Sigmoid colon (tissue), 7 donors: ENCODE results near the gene AMT. TPM values are rescaled to one million over a fixed set of nuclear protein-coding genes. Genes with fewer than 3 reads are reported as not detected.
"Not testable (repeated sequence)": the region's sequence is repeated elsewhere in the genome, so short reads cannot be mapped to it uniquely, and the experiment has no call there.

Experiments
- DNase-seq: peaks from one replicate; pipeline ENCODE4 v3.0.0-alpha.2; 2019
- H3K27ac ChIP-seq, 4 donors: fragments of 200-600 bp; sonication (generic); one replicate each; pipeline ENCODE4 v1.5.1; 2016 to 2019; ENCODE audit warnings: mild to moderate bottlenecking in 1 of 4
- H3K27me3 ChIP-seq, 3 donors: fragments of 200-600 bp; sonication (generic); one replicate each; pipeline ENCODE4 v1.5.1; 2019; ENCODE audit warnings: mild to moderate bottlenecking in 1 of 3
- H3K36me3 ChIP-seq, 4 donors: fragments of 200-600 bp; sonication (generic); one replicate each; pipeline ENCODE4 v1.5.1; 2016 to 2019
- H3K4me1 ChIP-seq, 4 donors: fragments of 200-600 bp; sonication (generic); one replicate each; pipeline ENCODE4 v1.5.1; 2017 to 2019
- H3K4me3 ChIP-seq, 4 donors: fragments of 200-600 bp; sonication (generic); one replicate each; pipeline ENCODE4 v1.5.1; 2017 to 2019; ENCODE audit warnings: mild to moderate bottlenecking in 2 of 4, moderate library complexity in 1 of 4
- H3K9me3 ChIP-seq, 4 donors: fragments of 200-600 bp in 3 of 4; sonication (generic) in 3 of 4; one replicate each; pipeline versions ENCODE4 v1.5.1 to v1.6.1; 2013 to 2019
- CTCF ChIP-seq, 4 experiments: fragments of 450-650 bp in 3 of 4; fragments of 200-600 bp in 1 of 4; IDR thresholded peaks; one replicate each; pipeline ENCODE4 v1.5.1; 2016 to 2019; ENCODE audit warnings: antibody characterized with exemption in 4 of 4, mild to moderate bottlenecking in 3 of 4, moderate library complexity in 2 of 4
- EP300 ChIP-seq, 4 donors: sonication (generic); formaldehyde crosslinking; IDR thresholded peaks; one replicate each; pipeline ENCODE4 v1.6.1; 2017; ENCODE audit warnings: antibody characterized with exemption in 4 of 4
- POLR2A ChIP-seq, 2 donors: fragments of 450-650 bp; IDR thresholded peaks; one replicate each; pipeline ENCODE4 v1.6.1; 2016; ENCODE audit warnings: antibody characterized with exemption in 2 of 2, mild to moderate bottlenecking in 2 of 2, moderate library complexity in 2 of 2
- POLR2AphosphoS5 ChIP-seq, 4 donors: sonication (generic); formaldehyde crosslinking; IDR thresholded peaks; one replicate each; pipeline ENCODE4 v1.6.1; 2017; ENCODE audit warnings: antibody characterized with exemption in 4 of 4
- WGBS, 2 donors: extraction: QIAGEN DNeasy Blood & Tissue Kit; methylation state at CpG; one replicate each; pipeline ENCODE4 v1.1.7; 2013; 5-methylcytosine and 5-hydroxymethylcytosine counted together
- intact Hi-C: fragments of 100-400 bp; cut with DNase I; formaldehyde crosslinking; loops from one replicate; pipeline ENCODE4 v1.15.1; 2023
- polyA plus RNA-seq, 3 donors: library from polyadenylated mRNA; stranded (reverse); fragments of 200-250 nt; gene quantifications; one replicate each; pipeline ENCODE4 v1.2.3, GENCODE V29; 2013
- total RNA-seq, 4 donors: library from RNA; depleted of rRNA; stranded (reverse); fragments of >200 nt; gene quantifications; one replicate each; pipeline ENCODE4 v1.1.0, GENCODE V29; 2016
- donor health status: healthy with polysubstance abuse.
- donor health status: Bipolar disorder and iron deficiency.
- donor health status: healthy.

Gene AMT
- total and polyA plus RNA-seq, 7 donors = 3.1 to 16.1 (median 11.5) TPM

- Histone ChIP-seq H3K27me3 (no peaks in the 10 kb centered on the region), H3K4me3 (no peak overlapping the region), H3K27ac (no peak overlapping the region), H3K9me3 (no peaks in the 10 kb centered on the region), H3K36me3 (no peaks in the 10 kb centered on the region), H3K4me1 (peaks cover 2 to 91% (median 66%) of the 10 kb centered on the region in 4 donors)
- no peak for TF ChIP-seq POLR2AphosphoS5 (IDR thresholded peaks at IDR 0.05)
- intact Hi-C loops = no loop called here
- 93 to 98% methylated on average over 5 of the region's 5 CpGs for WGBS, 2 donors
- no peak for DNase-seq
Observed at GRCh38 chr3:49403891-49404290, 18.4 kb downstream of the AMT start.

GRCh38 chr3:49401766-49402165 is 20.5 kb downstream of the AMT start:
- 51 to 77% methylated on average over 2 of the region's 2 CpGs for WGBS, 2 donors
- no peaks in the 10 kb centered on the region for H3K27me3 ChIP-seq
- peaks cover 0 to 2% (median 0%) of the 10 kb centered on the region in 4 donors for H3K36me3 ChIP-seq
- no peak overlapping the region for H3K4me3 ChIP-seq
- H3K4me1 ChIP-seq = peaks cover 2 to 86% (median 65%) of the 10 kb centered on the region in 4 donors
- intact Hi-C loops = no loop called here
- no peak for DNase-seq
- H3K9me3 ChIP-seq = no peaks in the 10 kb centered on the region
- H3K27ac ChIP-seq = peak overlapping the region in 2 of 4 donors; percentile 16 to 39
- TF ChIP-seq EP300 (IDR thresholded peaks at IDR 0.05) (no peak), POLR2A (IDR thresholded peaks at IDR 0.05) (no peak), CTCF (IDR thresholded peaks at IDR 0.05) (no peak), POLR2AphosphoS5 (IDR thresholded peaks at IDR 0.05) (no peak)

- no peaks in the 10 kb centered on the region for H3K27me3 ChIP-seq
- H3K36me3 ChIP-seq = peaks cover 0 to 9% (median 0%) of the 10 kb centered on the region in 4 donors
- no peaks in the 10 kb centered on the region for H3K9me3 ChIP-seq
- intact Hi-C loops = no loop called here
- TF ChIP-seq EP300 (IDR thresholded peaks at IDR 0.05) (no peak), CTCF (IDR thresholded peaks at IDR 0.05) (no peak), POLR2AphosphoS5 (IDR thresholded peaks at IDR 0.05) (no peak), POLR2A (IDR thresholded peaks at IDR 0.05) (no peak)
- no peak overlapping the region for H3K4me3 ChIP-seq
- WGBS, 2 donors = 92 to 97% methylated on average over 3 of the region's 3 CpGs
- H3K4me1 ChIP-seq = peaks cover 2 to 70% (median 44%) of the 10 kb centered on the region in 4 donors
- DNase-seq = peak; percentile 2
- H3K27ac ChIP-seq = peak overlapping the region in 1 of 4 donors; percentile 9
Observed at GRCh38 chr3:49399461-49399860, 22.8 kb downstream of the AMT start.

GRCh38 chr3:49397470-49397869 is 24.8 kb downstream of the AMT start:
- Histone ChIP-seq H3K4me1 (peaks cover 2 to 57% (median 44%) of the 10 kb centered on the region in 4 donors), H3K27ac (peak overlapping the region in 2 of 4 donors; percentile 28 to 50), H3K9me3 (no peaks in the 10 kb centered on the region), H3K27me3 (no peaks in the 10 kb centered on the region), H3K36me3 (peaks cover 0 to 9% (median 0%) of the 10 kb centered on the region in 4 donors), H3K4me3 (no peak overlapping the region)
- intact Hi-C loops = no loop called here
- TF ChIP-seq POLR2AphosphoS5 (IDR thresholded peaks at IDR 0.05) (peak in 1 of 4 donors; percentile 32), POLR2A (IDR thresholded peaks at IDR 0.05) (no peak), EP300 (IDR thresholded peaks at IDR 0.05) (no peak), CTCF (IDR thresholded peaks at IDR 0.05) (no peak)
- DNase-seq = no peak
- 67 to 68% methylated on average over 4 of the region's 4 CpGs for WGBS, 2 donors

GRCh38 chr3:49391310-49391709 is 31.0 kb downstream of the AMT start:
- H3K27me3 ChIP-seq, intact Hi-C loops, H3K36me3 ChIP-seq, H3K27ac ChIP-seq, DNase-seq, H3K9me3 ChIP-seq, H3K4me3 ChIP-seq: not testable (repeated sequence)
- peaks cover 0 to 29% (median 19%) of the 10 kb centered on the region in 4 donors for H3K4me1 ChIP-seq
- WGBS, 2 donors = 90 to 95% methylated on average over 10 of the region's 10 CpGs

GRCh38 chr3:49389297-49389696 is 33.0 kb downstream of the AMT start:
- WGBS, 2 donors = 97 to 98% methylated on average over 6 of the region's 6 CpGs
- TF ChIP-seq CTCF (IDR thresholded peaks at IDR 0.05) = no peak
- TF ChIP-seq POLR2AphosphoS5 (IDR thresholded peaks at IDR 0.05) = no peak
- TF ChIP-seq POLR2A (IDR thresholded peaks at IDR 0.05) = no peak
- TF ChIP-seq EP300 (IDR thresholded peaks at IDR 0.05) = no peak
- Histone ChIP-seq H3K27me3 (no peaks in the 10 kb centered on the region), H3K27ac (no peak overlapping the region), H3K4me3 (no peak overlapping the region), H3K9me3 (no peaks in the 10 kb centered on the region), H3K4me1 (peaks cover 0 to 45% (median 33%) of the 10 kb centered on the region in 4 donors), H3K36me3 (no peaks in the 10 kb centered on the region)
- no peak for DNase-seq
- intact Hi-C loops = no loop called here
